SK-N-SH (cell line): ENCODE measurements around the gene NTSR1. TPM values are rescaled to one million over a fixed set of nuclear protein-coding genes. Genes with fewer than 3 reads are reported as not detected.

Experiments used
- CTCF ChIA-PET: fragments of 300-600, 350-600 bp; formaldehyde crosslinking; extraction: SDS; loops from one replicate; lab custom pipeline; 2021; lab: Yijun Ruan, JAX
- POLR2A ChIA-PET: fragments of 350-600 bp; sonication (Branson Sonifier 250); formaldehyde crosslinking; extraction: SDS; loops from one replicate; lab custom pipeline; 2020; ENCODE audit warnings: antibody characterized with exemption, inconsistent platforms; lab: Yijun Ruan, JAX
- DNase-seq: peaks from one replicate; pipeline ENCODE4 v3.0.0; 2012
- H2AFZ ChIP-seq: fragments of 200-600 bp; sonication (generic); 2 replicates; pipeline ENCODE4 v1.8.1; 2016; ENCODE audit warnings: antibody characterized with exemption, mild to moderate bottlenecking, low read depth
- H3F3A ChIP-seq: fragments of 200-600 bp; sonication (generic); replicated peaks from 2 replicates; pipeline ENCODE3; 2016; ENCODE audit warnings: antibody characterized with exemption, mild to moderate bottlenecking; ENCODE audit not compliant: insufficient read depth
- H3K27ac ChIP-seq, 2 experiments: fragments of 200-500 bp in 1 of 2; fragments of 200-600 bp in 1 of 2; sonication (Bioruptor generic) in 1 of 2; sonication (generic), shearing (Covaris generic) in 1 of 2; 2 replicates each; pipeline versions ENCODE4 v1.5.1 to v1.6.1; 2014 to 2016; ENCODE audit warnings: low read depth in 2 of 2, inconsistent platforms in 1 of 2, low read length in 1 of 2, mild to moderate bottlenecking in 1 of 2, mixed read lengths in 1 of 2
- H3K27me3 ChIP-seq: fragments of 200-600 bp; sonication (generic), shearing (Covaris generic); 2 replicates; pipeline ENCODE4 v1.6.1; 2016; ENCODE audit warnings: mixed run types; ENCODE audit not compliant: insufficient read depth
- H3K36me3 ChIP-seq, 2 experiments: fragments of 200-500 bp in 1 of 2; fragments of 200-600 bp in 1 of 2; sonication (Bioruptor generic) in 1 of 2; sonication (generic) in 1 of 2; replicated peaks in 1 of 2; 2 replicates each; pipeline versions ENCODE3 to v1.5.1; 2014 to 2016; ENCODE audit warnings: low read length in 1 of 2, mild to moderate bottlenecking in 1 of 2; ENCODE audit not compliant: insufficient read depth in 2 of 2, control insufficient read depth in 1 of 2
- H3K4me1 ChIP-seq, 2 experiments: fragments of 200-500 bp in 1 of 2; fragments of 200-600 bp in 1 of 2; sonication (Bioruptor generic) in 1 of 2; sonication (generic), shearing (Covaris generic) in 1 of 2; 2 replicates each; pipeline versions ENCODE4 v1.5.1 to v1.6.1; 2014 to 2016; ENCODE audit warnings: low read depth in 1 of 2, low read length in 1 of 2, mixed run types in 1 of 2; ENCODE audit not compliant: insufficient read depth in 2 of 2, control insufficient read depth in 1 of 2
- H3K4me2 ChIP-seq: fragments of 200-600 bp; sonication (generic), shearing (Covaris generic); 2 replicates; pipeline ENCODE4 v1.6.1; 2017; ENCODE audit warnings: mixed run types
- H3K4me3 ChIP-seq, 2 experiments: fragments of 200-500 bp in 1 of 2; fragments of 200-600 bp in 1 of 2; sonication (Bioruptor generic) in 1 of 2; sonication (generic), shearing (Covaris generic) in 1 of 2; 2 replicates each; pipeline versions ENCODE4 v1.5.1 to v1.8.1; 2014 to 2016; ENCODE audit warnings: low read depth in 2 of 2, inconsistent platforms in 1 of 2, low read length in 1 of 2, mild to moderate bottlenecking in 1 of 2, mixed read lengths in 1 of 2, moderate library complexity in 1 of 2
- H3K79me2 ChIP-seq: fragments of 200-600 bp; sonication (generic); 2 replicates; pipeline ENCODE4 v1.8.1; 2017; ENCODE audit warnings: mild to moderate bottlenecking; ENCODE audit not compliant: insufficient read depth
- H3K9ac ChIP-seq: fragments of 200-600 bp; sonication (generic); 2 replicates; pipeline ENCODE4 v1.6.1; 2017; ENCODE audit warnings: mixed run types
- H3K9me2 ChIP-seq: fragments of 200-600 bp; sonication (generic); 2 replicates; pipeline ENCODE4 v1.6.1; 2017; ENCODE audit warnings: mixed run types
- H3K9me3 ChIP-seq: fragments of 200-600 bp; sonication (generic); 2 replicates; pipeline ENCODE4 v1.6.1; 2017; ENCODE audit warnings: mixed run types, mild to moderate bottlenecking, moderate library complexity
- H4K20me1 ChIP-seq: fragments of 200-600 bp; sonication (generic); 2 replicates; pipeline ENCODE4 v1.6.1; 2017; ENCODE audit warnings: mild to moderate bottlenecking, mixed run types; ENCODE audit not compliant: insufficient read depth
- CHD2 ChIP-seq: fragments of 150-350 bp; IDR thresholded peaks from 2 replicates; pipeline ENCODE4 v1.6.1; 2018; ENCODE audit warnings: low read length; ENCODE audit not compliant: partially characterized antibody
- EP300 ChIP-seq, 2 experiments: IDR thresholded peaks; 2 replicates each; pipeline versions ENCODE4 v1.4.0 to v1.6.1; 2012; ENCODE audit warnings: borderline replicate concordance in 1 of 2, low read depth in 1 of 2, low read length in 1 of 2
- EZH2phosphoT487 ChIP-seq: fragments of 200-600 bp; sonication (generic); IDR thresholded peaks from 2 replicates; pipeline ENCODE4 v1.6.1; 2017; ENCODE audit warnings: low read depth, mixed run types, mild to moderate bottlenecking, antibody characterized with exemption, moderate library complexity, borderline replicate concordance
- FOSL2 ChIP-seq: IDR thresholded peaks from 2 replicates; pipeline ENCODE4 v1.4.0; 2012; ENCODE audit warnings: low read depth, mild to moderate bottlenecking, moderate library complexity, borderline replicate concordance
- FOXJ3 ChIP-seq: sonication (generic); formaldehyde crosslinking; IDR thresholded peaks from 2 replicates; pipeline ENCODE4 v1.5.1; 2020; ENCODE audit warnings: mild to moderate bottlenecking, missing genetic modification reagents
- FOXM1 ChIP-seq: IDR thresholded peaks from 2 replicates; pipeline ENCODE4 v1.4.0; 2012; ENCODE audit warnings: low read depth, mild to moderate bottlenecking
- MAX ChIP-seq: IDR thresholded peaks from 2 replicates; pipeline ENCODE4 v1.4.0; 2012; ENCODE audit warnings: low read depth
- MEF2A ChIP-seq: IDR thresholded peaks from 2 replicates; pipeline ENCODE4 v1.4.0; 2012; ENCODE audit warnings: low read depth, borderline replicate concordance
- MXI1 ChIP-seq: IDR thresholded peaks from 2 replicates; pipeline ENCODE4 v1.6.1; 2012; ENCODE audit warnings: mild to moderate bottlenecking, low read depth, low read length, improper control_type of control experiment
- NRF1 ChIP-seq: IDR thresholded peaks from 2 replicates; pipeline ENCODE4 v1.6.1; 2012; ENCODE audit warnings: low read depth, mild to moderate bottlenecking, low read length
- RCOR1 ChIP-seq: fragments of 150-350 bp; IDR thresholded peaks from 2 replicates; pipeline ENCODE4 v1.6.1; 2017; ENCODE audit warnings: antibody characterized with exemption, low read length
- REST ChIP-seq: IDR thresholded peaks from 2 replicates; pipeline ENCODE4 v1.6.1; 2012; ENCODE audit warnings: mild to moderate bottlenecking, low read depth, low read length, moderate library complexity
- RXRA ChIP-seq: IDR thresholded peaks from 2 replicates; pipeline ENCODE4 v1.4.0; 2012; ENCODE audit warnings: low read depth, mild to moderate bottlenecking, borderline replicate concordance
- USF2 ChIP-seq: fragments of 150-350 bp; IDR thresholded peaks from 2 replicates; pipeline ENCODE4 v1.6.1; 2017; ENCODE audit warnings: antibody characterized with exemption, low read length, low read depth, borderline replicate concordance
- YY1 ChIP-seq: IDR thresholded peaks from 2 replicates; pipeline ENCODE4 v1.4.0; 2012; ENCODE audit warnings: low read depth, mild to moderate bottlenecking
- ZBTB33 ChIP-seq: IDR thresholded peaks from 2 replicates; pipeline ENCODE4 v1.4.0; 2012; ENCODE audit warnings: low read depth, borderline replicate concordance
- WGBS: methylation state at CpG from one replicate; pipeline ENCODE4 v1.1.6; 2017; ENCODE audit warnings: low lambda C conversion rate; 5-methylcytosine and 5-hydroxymethylcytosine counted together
- polyA plus RNA-seq, 3 experiments: library from polyadenylated mRNA; depleted of rRNA; stranded (reverse); fragments of >200 nt; gene quantifications; 2 replicates each; pipeline ENCODE4 v1.2.3, GENCODE V29; 2012

NTSR1 gene
- polyA plus RNA-seq, 1 of the 3 experiments (the other 2 are of a cell fraction) = 8.2 TPM

- no peaks in the 10 kb centered on the region for H3K9me2 ChIP-seq
- H3K9ac ChIP-seq = no peak overlapping the region
- H2AFZ ChIP-seq = no peak overlapping the region
- H3K4me2 ChIP-seq = no peak overlapping the region
- H3K4me1 ChIP-seq = peaks cover 0 to 23% of the 10 kb centered on the region in 2 experiments; a peak in 2 of 4 replicates
- no peaks in the 10 kb centered on the region for H4K20me1 ChIP-seq
- DNase-seq = no peak
- CTCF ChIA-PET = interaction anchor here (1.5 kb wide), 1 partner anchor 25 kb away, joined by 10 read pairs; no protein-coding TSS in a partner anchor
- H3K9me3 ChIP-seq = no peaks in the 10 kb centered on the region
- no peaks in the 10 kb centered on the region for H3K36me3 ChIP-seq
- H3K27me3 ChIP-seq = no peaks in the 10 kb centered on the region
- no peaks in the 10 kb centered on the region for H3F3A ChIP-seq
- H3K4me3 ChIP-seq = no peak overlapping the region
- WGBS = 69% methylated on average over 9 of the region's 10 CpGs
- TF ChIP-seq ZBTB33 = no peak
- no peak for TF ChIP-seq MXI1
- no peak for TF ChIP-seq MEF2A
- TF ChIP-seq USF2 = no peak
- no peak for TF ChIP-seq RXRA
- no peak for TF ChIP-seq CHD2
- no peak for TF ChIP-seq MAX
- no peak for TF ChIP-seq YY1
- TF ChIP-seq FOSL2 = no peak
- no peak for TF ChIP-seq FOXM1
- TF ChIP-seq RCOR1 = no peak
- no peak for TF ChIP-seq REST
- no peak for TF ChIP-seq EZH2phosphoT487
- no peak for TF ChIP-seq EP300 (IDR thresholded peaks at IDR 0.05; ENCODE audit: borderline replicate concordance in 1 of 2, low read depth in 1 of 2, low read length in 1 of 2)
- TF ChIP-seq FOXJ3 (CRISPR knock-in tag) = no peak
- TF ChIP-seq NRF1 = no peak
- H3K79me2 ChIP-seq = no peaks in the 10 kb centered on the region
- POLR2A ChIA-PET = no interaction called here
- no peak overlapping the region for H3K27ac ChIP-seq
Observed at GRCh38 chr20:62766071-62766450, 57.4 kb downstream of the NTSR1 start.
